ENCODE results near the gene TPCN1. TPM values are rescaled to one million over a fixed set of nuclear protein-coding genes. Genes with fewer than 3 reads are reported as not detected.

Gene TPCN1
- polyA plus RNA-seq, 1 experiment, result 10.9 TPM

GRCh38 chr12:113316155-113316554 is 94.9 kb downstream of the TPCN1 start:
- TF ChIP-seq CTCF (IDR thresholded peaks at IDR 0.05; ENCODE audit: low read depth, low read length), result peak; percentile 13; the same call in 1 of the 2 replicates
- H3K27me3 ChIP-seq (ENCODE audit: control insufficient read depth, insufficient read depth, low read length), result no peaks in the 10 kb centered on the region
- no peak overlapping the region for H3K27ac ChIP-seq (ENCODE audit: low read depth, low read length)
- ChIA-PET CTCF (interaction anchor here (0.7 to 5.2 kb wide), 2 partner anchors 13 to 109 kb away, joined by 4 to 53 read pairs; no protein-coding TSS in a partner anchor), POLR2A (no interaction called here)
- no peak overlapping the region for H3K4me3 ChIP-seq (ENCODE audit: low read depth, low read length)
- DNase-seq (ENCODE audit: low read depth, low spot score), result no peak
- H3K9me3 ChIP-seq (ENCODE audit: control insufficient read depth, insufficient read depth, low read length), result peaks cover 3% of the 10 kb centered on the region

- Histone ChIP-seq H3K27me3 (ENCODE audit: control insufficient read depth, insufficient read depth, low read length) (no peaks in the 10 kb centered on the region), H3K27ac (ENCODE audit: low read depth, low read length) (no peak overlapping the region), H3K9me3 (ENCODE audit: control insufficient read depth, insufficient read depth, low read length) (peaks cover 4% of the 10 kb centered on the region), H3K4me3 (ENCODE audit: low read depth, low read length) (no peak overlapping the region)
- DNase-seq (ENCODE audit: low read depth, low spot score), result no peak
- TF ChIP-seq CTCF (IDR thresholded peaks at IDR 0.05; ENCODE audit: low read depth, low read length), result no peak
- POLR2A ChIA-PET, result interaction anchor here (0.6 kb wide), 2 partner anchors 101 to 104 kb away, joined by 3 to 4 read pairs; no protein-coding TSS in a partner anchor
- CTCF ChIA-PET, result interaction anchor here (1.5 kb wide), 1 partner anchor 108 kb away, joined by 8 read pairs; no protein-coding TSS in a partner anchor
These were observed 95.9 kb downstream of the TPCN1 start for GRCh38 chr12:113317122-113317521.

GRCh38 chr12:113318046-113318656 is 96.9 kb downstream of the TPCN1 start:
- no peak for TF ChIP-seq CTCF (IDR thresholded peaks at IDR 0.05; ENCODE audit: low read depth, low read length)
- ChIA-PET CTCF (interaction anchor here (1.5 kb wide), 1 partner anchor 107 kb away, joined by 8 read pairs; no protein-coding TSS in a partner anchor), POLR2A (no interaction called here)
- Histone ChIP-seq H3K4me3 (ENCODE audit: low read depth, low read length) (no peak overlapping the region), H3K27me3 (ENCODE audit: control insufficient read depth, insufficient read depth, low read length) (no peaks in the 10 kb centered on the region), H3K9me3 (ENCODE audit: control insufficient read depth, insufficient read depth, low read length) (peaks cover 7% of the 10 kb centered on the region), H3K27ac (ENCODE audit: low read depth, low read length) (no peak overlapping the region)
- no peak for DNase-seq (ENCODE audit: low read depth, low spot score)

GRCh38 chr12:113318900-113319628 is 97.8 kb downstream of the TPCN1 start:
- ChIA-PET CTCF (interaction anchor here (2.5 kb wide), 1 partner anchor 106 kb away, joined by 6 read pairs; no protein-coding TSS in a partner anchor), POLR2A (no interaction called here)
- Histone ChIP-seq H3K9me3 (ENCODE audit: control insufficient read depth, insufficient read depth, low read length) (peaks cover 7% of the 10 kb centered on the region), H3K27me3 (ENCODE audit: control insufficient read depth, insufficient read depth, low read length) (no peaks in the 10 kb centered on the region), H3K4me3 (ENCODE audit: low read depth, low read length) (no peak overlapping the region), H3K27ac (ENCODE audit: low read depth, low read length) (no peak overlapping the region)
- TF ChIP-seq CTCF (IDR thresholded peaks at IDR 0.05; ENCODE audit: low read depth, low read length), result no peak
- no peak for DNase-seq (ENCODE audit: low read depth, low spot score)

GRCh38 chr12:113320401-113320800 is 99.1 kb downstream of the TPCN1 start:
- H3K27ac ChIP-seq (ENCODE audit: low read depth, low read length), result no peak overlapping the region
- ChIA-PET POLR2A (no interaction called here), CTCF (interaction anchor here (0.7 to 2.5 kb wide), 2 partner anchors 105 to 123 kb away, joined by 4 to 6 read pairs; no protein-coding TSS in a partner anchor)
- H3K4me3 ChIP-seq (ENCODE audit: low read depth, low read length), result no peak overlapping the region
- DNase-seq (ENCODE audit: low read depth, low spot score), result no peak
- H3K9me3 ChIP-seq (ENCODE audit: control insufficient read depth, insufficient read depth, low read length), result peaks cover 7% of the 10 kb centered on the region
- TF ChIP-seq CTCF (IDR thresholded peaks at IDR 0.05; ENCODE audit: low read depth, low read length), result no peak
- no peaks in the 10 kb centered on the region for H3K27me3 ChIP-seq (ENCODE audit: control insufficient read depth, insufficient read depth, low read length)

All from AG04450 (cell line).